Progenitor cell of endocrine pancreas (in vitro differentiated cells): ENCODE data around the gene SNU13. TPM values are rescaled to one million over a fixed set of nuclear protein-coding genes. Genes with fewer than 3 reads are reported as not detected.
A peak's percentile ranks its signal among the peaks of the same experiment; 100 is the strongest.
"Not testable (repeated sequence)": the region's sequence is repeated elsewhere in the genome, so short reads cannot be mapped to it uniquely, and the experiment has no call there.

Experiments
- DNase-seq: peaks from one replicate; pipeline ENCODE4 v3.0.0; 2021; ENCODE audit warnings: low spot score; ENCODE audit not compliant: unreplicated experiment
- H3K27ac Mint-ChIP-seq: 2 replicates; pipeline ENCODE4 v1.8.0; 2021; ENCODE audit warnings: mild to moderate bottlenecking, moderate library complexity, mixed read lengths
- H3K27me3 Mint-ChIP-seq: 2 replicates; pipeline ENCODE4 v1.8.0; 2021; ENCODE audit warnings: mixed read lengths
- H3K36me3 Mint-ChIP-seq: 2 replicates; pipeline ENCODE4 v1.8.0; 2022; ENCODE audit warnings: mixed read lengths; ENCODE audit not compliant: insufficient read depth
- H3K4me1 Mint-ChIP-seq: 2 replicates; pipeline ENCODE4 v1.8.0; 2021; ENCODE audit warnings: low read depth, mixed read lengths
- H3K4me3 Mint-ChIP-seq: 2 replicates; pipeline ENCODE4 v1.8.0; 2021; ENCODE audit warnings: low read depth, mild to moderate bottlenecking, moderate library complexity, mixed read lengths
- H3K9me3 Mint-ChIP-seq: 2 replicates; pipeline ENCODE4 v1.8.0; 2021; ENCODE audit warnings: low read depth, mixed read lengths
- CTCF ChIP-seq: fragments of 200-600 bp; sonication (generic); IDR thresholded peaks from one replicate; pipeline ENCODE4 v1.5.0; 2021; ENCODE audit warnings: antibody characterized with exemption, mild to moderate bottlenecking; ENCODE audit not compliant: unreplicated experiment
- long read RNA-seq: library from polyadenylated mRNA; unstranded; transcript quantifications from one replicate; pipeline ENCODE4 v2.0.0, GENCODE V29; 2020
- total RNA-seq: library from RNA; stranded (reverse); gene quantifications from 2 replicates; pipeline ENCODE4 v1.2.1, GENCODE V29; 2021

Gene SNU13
- 119 and 129 TPM in 2 replicates for total RNA-seq
- long read RNA-seq, transcript SNU13-201 (3 exons, 877 nt): minor isoform, 103 of 318 reads
- long read RNA-seq, transcript SNU13-211 (4 exons, 1,036 nt): minor isoform, 6 of 318 reads
- long read RNA-seq, transcript SNU13-202 (3 exons, 1,503 nt): major isoform, 187 of 318 reads
- long read RNA-seq, partial matches to known transcripts: 12 of 318 reads
- long read RNA-seq, other reads (novel, unspliced or antisense): 10 of 318 reads

DNA sequence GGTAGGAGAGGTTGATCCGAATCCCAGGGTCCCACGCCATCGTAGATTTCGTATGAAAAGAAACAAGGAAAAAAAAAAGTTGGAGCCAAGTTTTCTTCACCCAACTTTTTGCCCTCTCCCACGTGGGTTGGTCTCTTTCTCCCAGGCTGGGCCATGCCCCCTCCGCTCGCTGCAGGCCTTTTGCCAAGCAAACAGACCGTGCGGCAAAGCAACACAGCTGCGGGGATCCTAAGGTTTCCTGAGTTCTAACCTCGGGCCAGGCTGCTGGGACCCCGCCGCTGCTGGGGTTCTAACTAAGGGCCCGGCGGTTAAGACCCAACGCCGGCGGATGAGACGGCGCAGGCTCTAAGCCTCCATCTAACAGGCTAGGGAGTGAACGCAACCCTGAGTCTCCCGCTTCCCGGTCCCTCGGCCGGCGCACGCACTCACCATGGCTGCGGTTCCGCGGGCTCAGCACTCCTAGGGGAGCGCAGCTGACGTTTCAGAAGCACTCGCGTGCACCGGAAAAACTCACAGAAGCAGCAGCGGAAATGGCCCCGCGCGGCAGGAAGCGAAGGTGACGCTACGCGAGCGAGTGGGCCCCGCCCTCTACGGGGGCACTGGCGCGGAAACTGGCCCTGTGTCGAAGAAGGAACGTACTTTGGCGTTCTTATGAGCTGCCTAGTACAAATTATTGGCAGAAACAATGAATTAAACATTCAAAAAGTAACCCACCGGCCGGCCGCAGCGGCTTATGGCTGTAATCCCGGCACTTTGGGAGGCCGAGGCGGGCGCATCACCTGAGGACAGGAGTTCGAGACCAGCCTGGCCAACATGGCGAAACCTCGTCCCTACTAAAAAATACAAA is at the start of gene SNU13:
TSS of gene SNU13 (minus strand) at position 503 of the 847 bp plus-strand sequence. CDS start at position 432, 71 bp downstream.
- TF ChIP-seq CTCF: no peak
- Mint-ChIP-seq H3K4me3 (peak within 1 kb of the TSS; percentile 93), H3K4me1 (peaks cover 10% of the 10 kb centered on the region), H3K27me3 (no peaks in the 10 kb centered on the region), H3K36me3 (no peaks in the 10 kb centered on the region), H3K9me3 (no peaks in the 10 kb centered on the region), H3K27ac (peak within 1 kb of the TSS; percentile 94)
- DNase-seq: peak; percentile 71

GRCh38 chr22:41733241-41733640 is 44.6 kb upstream of the SNU13 start:
- not testable (repeated sequence) for H3K4me3 Mint-ChIP-seq, H3K36me3 Mint-ChIP-seq

DNA sequence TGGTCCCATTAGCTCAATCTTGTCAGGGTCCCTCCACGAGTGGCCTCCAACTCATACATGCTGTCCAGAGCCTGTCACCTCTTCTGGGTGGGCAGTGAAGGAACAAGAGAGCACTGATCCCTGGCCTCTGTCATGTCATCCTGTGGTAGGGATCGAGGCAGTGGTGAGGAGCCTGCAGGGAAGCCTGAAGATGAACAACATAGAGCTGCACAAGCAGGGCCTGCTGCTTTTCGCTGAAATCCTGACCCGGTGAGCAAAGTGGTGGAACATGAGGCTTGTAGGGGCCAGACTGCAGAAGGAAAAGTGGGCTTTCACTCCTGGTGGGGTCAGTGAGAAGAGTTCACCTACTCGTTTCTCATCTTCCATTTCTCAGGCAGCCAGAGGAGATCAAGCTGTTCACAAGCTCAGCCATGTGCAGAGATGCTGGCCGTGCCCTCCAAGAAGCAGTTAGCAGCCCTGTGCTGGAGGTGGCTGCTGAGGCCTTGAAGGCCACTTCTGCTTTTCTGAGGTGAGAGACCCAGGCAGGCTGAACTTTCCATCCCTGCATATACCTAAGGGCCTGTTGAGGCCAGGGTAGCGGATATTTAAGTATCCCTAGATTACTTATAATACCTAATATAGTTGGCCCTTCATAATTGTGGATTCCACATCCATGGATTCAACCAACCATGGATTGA is 43.6 kb upstream of the SNU13 start:
- Mint-ChIP-seq H3K4me3 (no peak overlapping the region), H3K4me1 (no peaks in the 10 kb centered on the region), H3K27me3 (peaks cover 4% of the 10 kb centered on the region), H3K27ac (no peak overlapping the region), H3K9me3 (no peaks in the 10 kb centered on the region), H3K36me3 (no peaks in the 10 kb centered on the region)
- TF ChIP-seq CTCF: no peak
- no peak for DNase-seq

More at GRCh38 chr22:41733241-41733640, 44.6 kb upstream of the SNU13 start:
- not testable (repeated sequence) for H3K27ac Mint-ChIP-seq, H3K27me3 Mint-ChIP-seq, H3K4me1 Mint-ChIP-seq, H3K9me3 Mint-ChIP-seq, DNase-seq

DNA sequence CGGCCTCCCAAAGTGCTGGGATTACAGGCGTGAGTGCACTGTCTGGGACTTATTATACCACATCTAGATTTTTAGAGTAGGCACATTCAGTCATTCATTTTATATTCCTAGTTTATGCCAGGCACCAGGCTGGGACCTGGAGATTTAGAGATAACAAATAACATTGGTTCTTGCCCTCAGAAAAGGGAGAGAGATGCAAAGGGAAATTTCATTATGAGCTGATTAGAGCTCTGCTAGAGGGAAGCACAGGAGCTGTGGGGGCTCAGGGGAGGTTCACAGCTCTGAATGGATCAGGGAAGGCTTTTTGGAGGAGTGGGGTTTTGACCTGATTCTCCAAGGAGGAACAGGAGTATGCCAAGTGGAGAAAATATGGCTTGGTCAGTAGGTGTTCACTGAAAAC is 42.9 kb upstream of the SNU13 start:
- no peaks in the 10 kb centered on the region for H3K27me3 Mint-ChIP-seq
- no peak overlapping the region for H3K27ac Mint-ChIP-seq

GRCh38 chr22:41725510-41726110 is 36.9 kb upstream of the SNU13 start:
- Mint-ChIP-seq H3K27me3 (no peaks in the 10 kb centered on the region), H3K4me3 (no peak overlapping the region), H3K27ac (no peak overlapping the region), H3K9me3 (no peaks in the 10 kb centered on the region), H3K36me3 (no peaks in the 10 kb centered on the region), H3K4me1 (no peaks in the 10 kb centered on the region)
- no peak for TF ChIP-seq CTCF
- DNase-seq: no peak

More for the DNA sequence above, 42.9 kb upstream of the SNU13 start:
- Mint-ChIP-seq H3K9me3 (no peaks in the 10 kb centered on the region), H3K36me3 (no peaks in the 10 kb centered on the region), H3K4me1 (no peaks in the 10 kb centered on the region), H3K4me3 (no peak overlapping the region)
- TF ChIP-seq CTCF: no peak
- no peak for DNase-seq
